ENCODE measurements around the gene MPRIP.

DNA sequence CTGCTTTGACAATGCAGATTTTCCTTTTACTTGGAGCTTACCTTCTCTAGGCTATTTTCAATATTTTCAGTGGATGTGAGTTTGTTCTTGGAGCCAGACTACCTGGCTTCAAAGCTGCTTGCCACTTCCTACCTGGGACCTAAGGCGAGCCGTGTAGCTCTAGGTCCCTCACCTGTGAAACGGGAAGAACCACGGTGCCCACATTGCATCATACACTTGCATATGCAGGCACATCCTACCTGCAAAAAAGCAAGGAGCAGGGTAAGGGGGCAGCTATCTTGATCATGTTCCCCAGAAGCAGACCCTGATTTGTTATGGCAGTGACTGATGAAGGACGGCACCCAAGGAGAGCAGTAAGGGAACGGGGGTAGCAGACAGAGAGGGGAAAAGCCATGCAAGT, 27.0 kb upstream of the MPRIP start:
- TF ChIP-seq, protein P1, sequence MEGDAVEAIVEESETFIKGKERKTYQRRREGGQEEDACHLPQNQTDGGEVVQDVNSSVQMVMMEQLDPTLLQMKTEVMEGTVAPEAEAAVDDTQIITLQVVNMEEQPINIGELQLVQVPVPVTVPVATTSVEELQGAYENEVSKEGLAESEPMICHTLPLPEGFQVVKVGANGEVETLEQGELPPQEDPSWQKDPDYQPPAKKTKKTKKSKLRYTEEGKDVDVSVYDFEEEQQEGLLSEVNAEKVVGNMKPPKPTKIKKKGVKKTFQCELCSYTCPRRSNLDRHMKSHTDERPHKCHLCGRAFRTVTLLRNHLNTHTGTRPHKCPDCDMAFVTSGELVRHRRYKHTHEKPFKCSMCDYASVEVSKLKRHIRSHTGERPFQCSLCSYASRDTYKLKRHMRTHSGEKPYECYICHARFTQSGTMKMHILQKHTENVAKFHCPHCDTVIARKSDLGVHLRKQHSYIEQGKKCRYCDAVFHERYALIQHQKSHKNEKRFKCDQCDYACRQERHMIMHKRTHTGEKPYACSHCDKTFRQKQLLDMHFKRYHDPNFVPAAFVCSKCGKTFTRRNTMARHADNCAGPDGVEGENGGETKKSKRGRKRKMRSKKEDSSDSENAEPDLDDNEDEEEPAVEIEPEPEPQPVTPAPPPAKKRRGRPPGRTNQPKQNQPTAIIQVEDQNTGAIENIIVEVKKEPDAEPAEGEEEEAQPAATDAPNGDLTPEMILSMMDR (IDR thresholded peaks at IDR 0.05) = no peak
- TF ChIP-seq POLR2A (IDR thresholded peaks at IDR 0.05) = no peak

Measured in esophagus squamous epithelium (tissue), 4 donors.